Adrenal gland (tissue), 12 donors: ENCODE data around the gene WDR6. TPM values are rescaled to one million over a fixed set of nuclear protein-coding genes. Genes with fewer than 3 reads are reported as not detected.

Experiments
- DNase-seq, 7 donors: peaks; one replicate each; pipeline ENCODE4 v3.0.0-alpha.2; 2019 to 2020
- H3K27ac ChIP-seq, 5 donors: fragments of 200-600 bp; sonication (generic) in 4 of 5; 1 replicate in 3 of 5; 2 replicates in 2 of 5; pipeline versions ENCODE4 v1.5.1 to v1.8.0; 2016 to 2020; ENCODE audit warnings: mild to moderate bottlenecking in 1 of 5
- H3K27me3 ChIP-seq: fragments of 200-600 bp; 2 replicates; pipeline ENCODE4 v1.8.0; 2021
- H3K36me3 ChIP-seq, 2 donors: fragments of 200-600 bp; replicated peaks in 1 of 2; 1 replicate in 1 of 2; 2 replicates in 1 of 2; pipeline versions ENCODE4 v1.5.1 to v1.8.0; 2018 to 2022
- H3K4me1 ChIP-seq, 2 donors: fragments of 200-600 bp; replicated peaks in 1 of 2; 1 replicate in 1 of 2; 2 replicates in 1 of 2; pipeline versions ENCODE4 v1.5.1 to v1.8.0; 2018 to 2021
- H3K4me3 ChIP-seq, 4 donors: fragments of 200-600 bp; sonication (generic) in 3 of 4; one replicate each; pipeline ENCODE4 v1.5.1; 2016 to 2018
- H3K9me3 ChIP-seq, 3 donors: fragments of 200-600 bp; sonication (generic) in 1 of 3; replicated peaks in 1 of 3; 1 replicate in 2 of 3; 2 replicates in 1 of 3; pipeline versions ENCODE4 v1.5.1 to v1.8.0; 2016 to 2021
- POLR2A ChIP-seq, 2 donors: fragments of 450-650 bp; IDR thresholded peaks; one replicate each; pipeline ENCODE4 v1.6.1; 2017; ENCODE audit warnings: antibody characterized with exemption in 2 of 2, mild to moderate bottlenecking in 2 of 2, moderate library complexity in 1 of 2
- WGBS, 4 donors: extraction: QIAGEN DNeasy Blood & Tissue Kit in 2 of 4; methylation state at CpG; one replicate each; pipeline versions ENCODE4 v1.1.5 to v1.1.7; 2013 to 2017; 5-methylcytosine and 5-hydroxymethylcytosine counted together
- intact Hi-C, 2 donors: fragments of 100-400 bp; cut with DNase I; formaldehyde crosslinking; loops; one replicate each; pipeline versions ENCODE4 v1.14.1 to v1.15.0; 2022 to 2023
- polyA plus RNA-seq, 3 donors: library from polyadenylated mRNA; stranded (reverse); fragments of 200-250 nt in 2 of 3; fragments of 350-450 nt in 1 of 3; fragmentation: Illumina TruSeq in 1 of 3; extraction: RNeasy Lipid Tissue Mini Kit (QIAGEN cat#74804) in 1 of 3; gene quantifications; one replicate each; pipeline ENCODE4 v1.2.3, GENCODE V29; 2013 to 2014
- total RNA-seq, 9 donors: library from RNA; depleted of rRNA in 4 of 9; stranded (reverse); fragments of >200 nt in 4 of 9; fragments of 120-200 nt in 1 of 9; fragmentation: NEBNext Ultra II Directional in 1 of 9; extraction: Animal tissue kit (Norgen Biotek cat#: 25700) in 1 of 9; gene quantifications; one replicate each; pipeline versions ENCODE4 v1.1.0 to v1.2.4, GENCODE V29; 2013 to 2023
- TF ChIP-seq, protein P1 (sequence below), 6 experiments: fragments of 450-650 bp in 4 of 6; fragments of 200-600 bp in 2 of 6; sonication (generic) in 1 of 6; IDR thresholded peaks; 1 replicate in 5 of 6; 2 replicates in 1 of 6; pipeline versions ENCODE4 v1.5.1 to v1.8.0; 2016 to 2021; ENCODE audit warnings: antibody characterized with exemption in 6 of 6, mild to moderate bottlenecking in 2 of 6, moderate library complexity in 1 of 6
- donor health status: healthy with polysubstance abuse.
- donor health status: Bipolar disorder and iron deficiency.
- donor health status: DM: yes; HTN: yes; CAD: no.
- donor health status: DM: no; HTN: no; CAD: no.
- donor health status: DM: no; HTN: no; CAD: no.
- donor health status: DM: yes; HTN: yes; CAD: no.

WDR6 gene
- total and polyA plus RNA-seq, 12 donors = 86.0 to 699 (median 177) TPM

DNA sequence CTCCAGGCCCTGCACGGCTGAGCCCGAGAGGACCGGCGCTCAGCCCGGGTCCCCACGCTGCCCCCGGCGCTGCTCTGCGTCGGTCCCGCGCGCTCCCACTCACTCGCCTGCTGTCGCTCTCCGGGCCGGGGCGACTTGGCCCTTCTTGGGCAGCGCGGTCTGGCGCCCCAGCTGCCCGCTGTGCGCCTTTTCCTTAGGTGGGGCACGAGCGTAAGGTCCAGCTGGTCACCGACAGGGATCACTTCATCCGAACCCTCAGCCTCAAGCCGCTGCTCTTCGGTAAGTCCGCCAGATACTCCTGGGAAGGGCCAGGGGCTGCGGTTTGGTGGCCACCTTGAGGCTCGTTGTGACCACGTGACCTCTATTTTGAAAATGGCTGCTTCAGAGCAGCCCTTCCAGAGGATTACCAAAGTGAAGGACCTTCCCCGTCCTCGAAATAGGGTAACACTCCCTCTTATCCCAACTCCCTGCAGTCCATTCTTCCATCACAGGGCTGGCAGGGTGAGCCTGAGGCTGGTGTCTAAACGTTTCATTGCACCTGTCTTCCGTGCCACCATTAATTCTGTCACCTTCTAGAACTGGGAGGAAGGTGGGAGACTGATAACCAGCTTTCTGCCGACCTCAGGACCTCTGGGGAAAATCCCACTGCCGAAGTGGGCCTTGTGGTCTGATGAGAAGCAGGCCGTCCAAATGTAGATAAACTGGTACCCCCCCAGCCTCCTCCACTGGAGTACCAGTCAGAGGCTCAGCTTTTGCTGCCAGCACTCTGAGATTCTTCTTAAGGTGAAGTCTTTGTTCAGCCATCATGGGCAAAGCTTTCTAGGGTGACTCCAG is 16.3 kb upstream of the WDR6 start:
- no peak for TF ChIP-seq POLR2A (IDR thresholded peaks at IDR 0.05)
- TF ChIP-seq, protein P1, sequence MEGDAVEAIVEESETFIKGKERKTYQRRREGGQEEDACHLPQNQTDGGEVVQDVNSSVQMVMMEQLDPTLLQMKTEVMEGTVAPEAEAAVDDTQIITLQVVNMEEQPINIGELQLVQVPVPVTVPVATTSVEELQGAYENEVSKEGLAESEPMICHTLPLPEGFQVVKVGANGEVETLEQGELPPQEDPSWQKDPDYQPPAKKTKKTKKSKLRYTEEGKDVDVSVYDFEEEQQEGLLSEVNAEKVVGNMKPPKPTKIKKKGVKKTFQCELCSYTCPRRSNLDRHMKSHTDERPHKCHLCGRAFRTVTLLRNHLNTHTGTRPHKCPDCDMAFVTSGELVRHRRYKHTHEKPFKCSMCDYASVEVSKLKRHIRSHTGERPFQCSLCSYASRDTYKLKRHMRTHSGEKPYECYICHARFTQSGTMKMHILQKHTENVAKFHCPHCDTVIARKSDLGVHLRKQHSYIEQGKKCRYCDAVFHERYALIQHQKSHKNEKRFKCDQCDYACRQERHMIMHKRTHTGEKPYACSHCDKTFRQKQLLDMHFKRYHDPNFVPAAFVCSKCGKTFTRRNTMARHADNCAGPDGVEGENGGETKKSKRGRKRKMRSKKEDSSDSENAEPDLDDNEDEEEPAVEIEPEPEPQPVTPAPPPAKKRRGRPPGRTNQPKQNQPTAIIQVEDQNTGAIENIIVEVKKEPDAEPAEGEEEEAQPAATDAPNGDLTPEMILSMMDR (IDR thresholded peaks at IDR 0.05) = no peak
- Histone ChIP-seq H3K4me1 (peaks cover 15 to 25% of the 10 kb centered on the region in 2 donors), H3K36me3 (no peaks in the 10 kb centered on the region), H3K9me3 (no peaks in the 10 kb centered on the region), H3K4me3 (peak overlapping the region; percentile 35 to 91 (median 75)), H3K27ac (peak overlapping the region; percentile 65 to 99 (median 89)), H3K27me3 (no peaks in the 10 kb centered on the region)
- intact Hi-C loops = no loop called here
- 4 to 14% (median 6%) methylated on average over 5 to 40 of the region's 40 CpGs for WGBS, 4 donors
- peak in 3 of 7 donors; percentile 40 to 46 (median 40) for DNase-seq

DNA sequence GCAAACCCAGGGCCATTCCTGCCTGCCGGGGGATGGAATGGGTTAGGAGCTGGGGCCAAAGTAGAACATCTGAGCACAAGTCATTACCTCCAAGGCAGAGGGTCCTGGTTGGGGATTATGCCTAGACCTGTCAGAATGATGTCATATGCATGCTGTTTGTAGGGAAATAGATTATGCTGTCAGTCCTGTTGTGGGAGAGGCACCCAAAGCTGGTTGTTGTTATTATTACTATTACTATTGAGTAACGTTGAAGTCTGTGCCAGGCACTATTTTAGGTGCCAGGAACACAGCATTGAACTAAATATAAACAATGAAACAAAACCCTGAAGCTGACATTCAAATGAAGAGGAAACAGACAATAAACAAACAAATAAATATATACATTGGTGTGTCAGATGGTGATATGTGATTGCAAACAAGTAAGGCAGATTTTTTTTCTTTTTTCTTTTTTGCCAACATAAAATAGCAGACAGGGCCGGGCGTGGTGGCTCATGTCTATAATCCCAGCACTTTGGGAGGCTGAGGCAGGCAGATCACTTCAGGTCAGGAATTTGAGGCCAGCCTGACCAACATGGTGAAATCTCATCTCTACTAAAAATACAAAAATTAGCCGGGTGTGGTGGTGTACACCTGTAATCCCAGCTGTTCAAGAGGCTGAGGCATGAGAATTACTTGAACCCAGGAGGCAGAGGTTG is 15.2 kb upstream of the WDR6 start:
- H3K4me1 ChIP-seq = peaks cover 15 to 25% of the 10 kb centered on the region in 2 donors
- intact Hi-C loops = no loop called here
- TF ChIP-seq POLR2A (IDR thresholded peaks at IDR 0.05) = no peak
- TF ChIP-seq, protein P1 (IDR thresholded peaks at IDR 0.05) = no peak
- no peaks in the 10 kb centered on the region for H3K27me3 ChIP-seq
- peaks cover 0 to 10% of the 10 kb centered on the region in 2 donors for H3K36me3 ChIP-seq
- no peaks in the 10 kb centered on the region for H3K9me3 ChIP-seq
- WGBS, 4 donors = 70 to 77% (median 71%) methylated on average over 5 of the region's 5 CpGs
- H3K27ac ChIP-seq = peak overlapping the region in 1 of 5 donors; percentile 95
- H3K4me3 ChIP-seq = peak overlapping the region in 1 of 4 donors; percentile 91
- DNase-seq = no peak

DNA sequence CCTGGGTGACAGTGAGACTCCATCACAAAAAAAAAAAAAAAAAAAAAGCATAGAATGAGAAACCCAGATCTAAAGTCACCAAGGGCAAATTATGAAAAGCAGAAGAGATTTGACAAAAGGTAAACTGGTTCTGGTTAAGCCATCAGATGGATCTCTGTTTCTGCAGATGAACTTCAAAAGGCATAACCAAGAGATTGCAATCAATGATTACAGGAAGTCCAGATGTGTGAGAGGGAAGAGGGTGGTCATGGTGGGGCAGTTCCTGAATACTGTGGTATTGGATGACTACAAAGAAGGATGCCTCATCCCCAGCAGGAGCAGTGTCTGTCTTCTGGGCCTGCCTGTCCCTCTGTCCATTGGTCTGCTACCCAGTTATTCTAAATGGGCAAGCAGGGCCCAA is 13.4 kb upstream of the WDR6 start:
- no peak for TF ChIP-seq POLR2A (IDR thresholded peaks at IDR 0.05)
- TF ChIP-seq, protein P1 (IDR thresholded peaks at IDR 0.05) = no peak
- no peak for DNase-seq
- H3K4me1 ChIP-seq = peaks cover 14 to 21% of the 10 kb centered on the region in 2 donors
- peaks cover 0 to 11% of the 10 kb centered on the region in 2 donors for H3K36me3 ChIP-seq
- H3K27me3 ChIP-seq = no peaks in the 10 kb centered on the region
- intact Hi-C loops = no loop called here
- no peak overlapping the region for H3K27ac ChIP-seq
- H3K4me3 ChIP-seq = no peak overlapping the region
- no peaks in the 10 kb centered on the region for H3K9me3 ChIP-seq

DNA sequence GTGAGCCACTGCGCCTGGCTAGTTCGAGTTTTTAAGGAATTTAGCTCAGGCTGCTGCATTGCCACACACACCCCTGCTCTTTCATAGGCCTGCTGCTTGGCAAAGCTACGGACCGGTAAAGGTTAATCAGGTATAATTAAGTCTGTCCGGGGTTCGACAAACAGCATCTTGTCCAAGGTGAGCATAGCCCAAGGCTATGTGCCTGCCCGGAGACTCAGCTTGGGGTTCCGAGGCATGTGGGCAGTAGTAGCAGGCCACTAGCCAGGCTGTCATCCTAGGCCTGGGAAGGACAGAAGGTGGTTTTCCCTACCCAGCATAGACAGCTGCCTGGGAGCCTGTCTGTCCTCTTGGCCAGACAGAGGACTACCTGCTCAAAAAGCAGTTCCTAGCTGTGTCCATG is 10.6 kb upstream of the WDR6 start:
- 84 to 95% (median 89%) methylated on average over 7 to 8 of the region's 8 CpGs for WGBS, 4 donors
- no peak for DNase-seq
- H3K4me1 ChIP-seq = peaks cover 0 to 5% of the 10 kb centered on the region in 2 donors
- H3K27me3 ChIP-seq = no peaks in the 10 kb centered on the region
- H3K4me3 ChIP-seq = no peak overlapping the region
- H3K9me3 ChIP-seq = no peaks in the 10 kb centered on the region
- intact Hi-C loops = no loop called here
- H3K36me3 ChIP-seq = peaks cover 0 to 11% of the 10 kb centered on the region in 2 donors
- TF ChIP-seq, protein P1 (IDR thresholded peaks at IDR 0.05) = no peak
- no peak for TF ChIP-seq POLR2A (IDR thresholded peaks at IDR 0.05)
- H3K27ac ChIP-seq = peak overlapping the region in 1 of 5 donors; percentile 17
